Ishikawa (cell line): Measurements from ENCODE around the gene ZRANB3.

Source experiments
- CEBPB ChIP-seq: IDR thresholded peaks from 2 replicates; pipeline ENCODE4 v1.6.1; 2012
- CREB1 ChIP-seq: IDR thresholded peaks from 2 replicates; pipeline ENCODE4 v1.6.1; 2012; ENCODE audit warnings: low read depth
- EGR1 ChIP-seq: IDR thresholded peaks from 2 replicates; pipeline ENCODE4 v1.6.1; 2012
- EP300 ChIP-seq: IDR thresholded peaks from 2 replicates; pipeline ENCODE4 v1.6.1; 2012; ENCODE audit warnings: borderline replicate concordance
- FOXM1 ChIP-seq: IDR thresholded peaks from 2 replicates; pipeline ENCODE4 v1.6.1; 2012; ENCODE audit warnings: low read depth, borderline replicate concordance
- NFIC ChIP-seq: IDR thresholded peaks from 2 replicates; pipeline ENCODE4 v1.6.1; 2012
- RAD21 ChIP-seq: IDR thresholded peaks from 2 replicates; pipeline ENCODE4 v1.6.1; 2012; ENCODE audit warnings: low read depth
- TAF1 ChIP-seq: IDR thresholded peaks from 2 replicates; pipeline ENCODE4 v1.6.1; 2012; ENCODE audit warnings: low read depth, mild to moderate bottlenecking
- TCF12 ChIP-seq: IDR thresholded peaks from 2 replicates; pipeline ENCODE4 v1.6.1; 2012; ENCODE audit warnings: low read depth
- TEAD4 ChIP-seq: IDR thresholded peaks from 2 replicates; pipeline ENCODE4 v1.6.1; 2012
- ZBTB7A ChIP-seq: IDR thresholded peaks from 2 replicates; pipeline ENCODE4 v1.6.1; 2012; ENCODE audit warnings: low read depth
- TF ChIP-seq, protein P1 (sequence below): IDR thresholded peaks from 2 replicates; pipeline ENCODE4 v1.6.1; 2012; ENCODE audit warnings: low read depth, mild to moderate bottlenecking
- TF ChIP-seq, protein P2 (sequence below): IDR thresholded peaks from 2 replicates; pipeline ENCODE4 v1.6.1; 2012

DNA sequence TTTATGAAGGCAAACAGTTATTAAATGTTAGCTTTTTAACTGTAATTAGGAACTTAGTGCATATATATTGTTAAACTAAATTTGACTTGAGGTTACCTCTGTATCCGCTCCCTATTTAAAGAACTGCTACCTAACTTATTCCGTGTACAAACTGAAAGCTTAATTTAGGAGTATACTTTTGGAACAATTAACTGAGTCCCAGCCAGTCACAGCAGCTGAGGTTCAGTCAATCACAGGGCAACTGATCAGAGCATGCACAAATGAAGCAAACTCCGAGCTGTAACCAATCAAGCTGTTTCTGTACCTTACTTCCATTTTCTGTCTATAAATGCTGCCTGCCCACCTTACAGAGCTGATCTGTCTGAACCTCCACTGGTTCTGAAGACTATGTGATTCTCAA, 417.7 kb downstream of the ZRANB3 start:
- no peak for TF ChIP-seq TEAD4
- TF ChIP-seq RAD21 = no peak
- TF ChIP-seq, protein P1, sequence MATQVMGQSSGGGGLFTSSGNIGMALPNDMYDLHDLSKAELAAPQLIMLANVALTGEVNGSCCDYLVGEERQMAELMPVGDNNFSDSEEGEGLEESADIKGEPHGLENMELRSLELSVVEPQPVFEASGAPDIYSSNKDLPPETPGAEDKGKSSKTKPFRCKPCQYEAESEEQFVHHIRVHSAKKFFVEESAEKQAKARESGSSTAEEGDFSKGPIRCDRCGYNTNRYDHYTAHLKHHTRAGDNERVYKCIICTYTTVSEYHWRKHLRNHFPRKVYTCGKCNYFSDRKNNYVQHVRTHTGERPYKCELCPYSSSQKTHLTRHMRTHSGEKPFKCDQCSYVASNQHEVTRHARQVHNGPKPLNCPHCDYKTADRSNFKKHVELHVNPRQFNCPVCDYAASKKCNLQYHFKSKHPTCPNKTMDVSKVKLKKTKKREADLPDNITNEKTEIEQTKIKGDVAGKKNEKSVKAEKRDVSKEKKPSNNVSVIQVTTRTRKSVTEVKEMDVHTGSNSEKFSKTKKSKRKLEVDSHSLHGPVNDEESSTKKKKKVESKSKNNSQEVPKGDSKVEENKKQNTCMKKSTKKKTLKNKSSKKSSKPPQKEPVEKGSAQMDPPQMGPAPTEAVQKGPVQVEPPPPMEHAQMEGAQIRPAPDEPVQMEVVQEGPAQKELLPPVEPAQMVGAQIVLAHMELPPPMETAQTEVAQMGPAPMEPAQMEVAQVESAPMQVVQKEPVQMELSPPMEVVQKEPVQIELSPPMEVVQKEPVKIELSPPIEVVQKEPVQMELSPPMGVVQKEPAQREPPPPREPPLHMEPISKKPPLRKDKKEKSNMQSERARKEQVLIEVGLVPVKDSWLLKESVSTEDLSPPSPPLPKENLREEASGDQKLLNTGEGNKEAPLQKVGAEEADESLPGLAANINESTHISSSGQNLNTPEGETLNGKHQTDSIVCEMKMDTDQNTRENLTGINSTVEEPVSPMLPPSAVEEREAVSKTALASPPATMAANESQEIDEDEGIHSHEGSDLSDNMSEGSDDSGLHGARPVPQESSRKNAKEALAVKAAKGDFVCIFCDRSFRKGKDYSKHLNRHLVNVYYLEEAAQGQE = no peak
- no peak for TF ChIP-seq EP300
- no peak for TF ChIP-seq CEBPB
- TF ChIP-seq CREB1 = no peak
- TF ChIP-seq, protein P2, sequence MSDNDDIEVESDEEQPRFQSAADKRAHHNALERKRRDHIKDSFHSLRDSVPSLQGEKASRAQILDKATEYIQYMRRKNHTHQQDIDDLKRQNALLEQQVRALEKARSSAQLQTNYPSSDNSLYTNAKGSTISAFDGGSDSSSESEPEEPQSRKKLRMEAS = no peak
- TF ChIP-seq FOXM1 = no peak
- no peak for TF ChIP-seq TCF12
- TF ChIP-seq TAF1 = no peak
- TF ChIP-seq EGR1 = no peak
- no peak for TF ChIP-seq NFIC
- TF ChIP-seq ZBTB7A = no peak
